ENCODE results near the gene ANKRD26.

DNA sequence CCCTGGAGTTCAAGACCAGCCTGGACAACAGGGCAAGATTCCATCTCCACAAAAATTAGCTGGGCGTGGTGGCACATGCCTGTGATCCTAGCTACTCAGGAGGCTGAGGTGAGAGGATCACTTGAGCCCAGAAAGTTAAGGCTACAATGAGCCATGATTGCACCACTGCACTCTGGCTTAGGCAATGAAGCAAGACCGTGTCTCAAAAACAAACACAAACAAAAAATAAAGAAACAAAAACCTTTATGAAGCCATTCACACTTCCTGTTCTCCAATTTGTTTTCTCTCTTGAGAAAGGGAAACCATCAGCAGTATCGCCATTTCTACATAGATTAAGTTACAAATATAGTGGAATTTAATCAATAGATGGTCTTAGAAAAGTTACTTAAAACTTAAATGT is 34.1 kb upstream of the ANKRD26 start:
- TF ChIP-seq POLR2A (IDR thresholded peaks at IDR 0.05; ENCODE audit: low read depth, low read length) (no peak), POLR2AphosphoS5 (IDR thresholded peaks at IDR 0.05; ENCODE audit: low read depth, low read length) (no peak), SPI1 (IDR thresholded peaks at IDR 0.05; ENCODE audit: low read depth, low read length) (no peak), TAF1 (IDR thresholded peaks at IDR 0.05; ENCODE audit: low read depth, low read length) (no peak)

All from GM12891 (cell line).